Tibial nerve (tissue), 4 donors: ENCODE results near the gene ZNF584.

Source experiments
- EP300 ChIP-seq, 2 donors: sonication (generic); formaldehyde crosslinking; IDR thresholded peaks; one replicate each; pipeline ENCODE4 v1.6.1; 2017; ENCODE audit warnings: antibody characterized with exemption in 2 of 2, mild to moderate bottlenecking in 1 of 2
- POLR2A ChIP-seq, 2 donors: fragments of 450-650 bp; IDR thresholded peaks; one replicate each; pipeline ENCODE4 v1.6.1; 2017; ENCODE audit warnings: antibody characterized with exemption in 2 of 2, mild to moderate bottlenecking in 2 of 2, moderate library complexity in 2 of 2
- TF ChIP-seq, protein P1 (sequence below), 5 experiments: fragments of 200-600 bp in 3 of 5; fragments of 450-650 bp in 2 of 5; sonication (generic) in 3 of 5; IDR thresholded peaks; one replicate each; pipeline ENCODE4 v1.5.1; 2016 to 2019; ENCODE audit warnings: antibody characterized with exemption in 5 of 5, mild to moderate bottlenecking in 3 of 5, moderate library complexity in 2 of 5

GRCh38 chr19:58380037-58380661 lies 28.3 kb upstream of the ZNF584 start:
- TF ChIP-seq, protein P1, sequence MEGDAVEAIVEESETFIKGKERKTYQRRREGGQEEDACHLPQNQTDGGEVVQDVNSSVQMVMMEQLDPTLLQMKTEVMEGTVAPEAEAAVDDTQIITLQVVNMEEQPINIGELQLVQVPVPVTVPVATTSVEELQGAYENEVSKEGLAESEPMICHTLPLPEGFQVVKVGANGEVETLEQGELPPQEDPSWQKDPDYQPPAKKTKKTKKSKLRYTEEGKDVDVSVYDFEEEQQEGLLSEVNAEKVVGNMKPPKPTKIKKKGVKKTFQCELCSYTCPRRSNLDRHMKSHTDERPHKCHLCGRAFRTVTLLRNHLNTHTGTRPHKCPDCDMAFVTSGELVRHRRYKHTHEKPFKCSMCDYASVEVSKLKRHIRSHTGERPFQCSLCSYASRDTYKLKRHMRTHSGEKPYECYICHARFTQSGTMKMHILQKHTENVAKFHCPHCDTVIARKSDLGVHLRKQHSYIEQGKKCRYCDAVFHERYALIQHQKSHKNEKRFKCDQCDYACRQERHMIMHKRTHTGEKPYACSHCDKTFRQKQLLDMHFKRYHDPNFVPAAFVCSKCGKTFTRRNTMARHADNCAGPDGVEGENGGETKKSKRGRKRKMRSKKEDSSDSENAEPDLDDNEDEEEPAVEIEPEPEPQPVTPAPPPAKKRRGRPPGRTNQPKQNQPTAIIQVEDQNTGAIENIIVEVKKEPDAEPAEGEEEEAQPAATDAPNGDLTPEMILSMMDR (IDR thresholded peaks at IDR 0.05): no peak
- TF ChIP-seq POLR2A (IDR thresholded peaks at IDR 0.05) (no peak), EP300 (IDR thresholded peaks at IDR 0.05) (no peak)
